DMS114 treated with DMSO at 0.1 percent for 48 hours (cell line): ENCODE data around the gene HDAC2.
"Not testable (repeated sequence)": the region's sequence is repeated elsewhere in the genome, so short reads cannot be mapped to it uniquely, and the experiment has no call there.

Source experiments
- DNase-seq: peaks from one replicate; lab custom pipeline; 2025; ENCODE audit not compliant: unreplicated experiment; lab: John Stamatoyannopoulos, UW

Gene HDAC2

GRCh38 chr6:113976806-113977205 lies 5.9 kb upstream of the HDAC2 start:
- no peak for DNase-seq

GRCh38 chr6:113971741-113972140 lies 793 bp upstream of the HDAC2 start:
- DNase-seq: no peak

GRCh38 chr6:113969888-113970804 lies 802 bp downstream of the HDAC2 start:
- no peak for DNase-seq

- DNase-seq: no peak
These were observed 2.5 kb downstream of the HDAC2 start for GRCh38 chr6:113968472-113968871.

GRCh38 chr6:113967777-113968176 lies 3.2 kb downstream of the HDAC2 start:
- no peak for DNase-seq

GRCh38 chr6:113960795-113961194 lies 10.2 kb downstream of the HDAC2 start:
- DNase-seq: no peak

GRCh38 chr6:113959235-113959634 lies 11.7 kb downstream of the HDAC2 start:
- no peak for DNase-seq

GRCh38 chr6:113954653-113955052 lies 16.3 kb downstream of the HDAC2 start:
- no peak for DNase-seq

GRCh38 chr6:113953346-113953745 lies 17.6 kb downstream of the HDAC2 start:
- DNase-seq: no peak

- DNase-seq: no peak
These were observed 21.4 kb downstream of the HDAC2 start for GRCh38 chr6:113949499-113949898.

GRCh38 chr6:113944701-113945100 lies 26.2 kb downstream of the HDAC2 start:
- no peak for DNase-seq

- no peak for DNase-seq
These were observed 31.1 kb downstream of the HDAC2 start for GRCh38 chr6:113939825-113940224.

GRCh38 chr6:113936093-113936934 lies 34.6 kb downstream of the HDAC2 start:
- DNase-seq: peak; percentile 81

- no peak for DNase-seq
These were observed 36.8 kb downstream of the HDAC2 start for GRCh38 chr6:113934101-113934500.

- not testable (repeated sequence) for DNase-seq
These were observed 39.0 kb downstream of the HDAC2 start for GRCh38 chr6:113931907-113932306.

- DNase-seq: no peak
These were observed 40.8 kb downstream of the HDAC2 start for GRCh38 chr6:113930183-113930582.

- no peak for DNase-seq
These were observed 43.9 kb downstream of the HDAC2 start for GRCh38 chr6:113927001-113927400.

- no peak for DNase-seq
These were observed 45.6 kb downstream of the HDAC2 start for GRCh38 chr6:113925378-113925777.

- DNase-seq: no peak
These were observed 46.6 kb downstream of the HDAC2 start for GRCh38 chr6:113924312-113924723.

- no peak for DNase-seq
These were observed 47.4 kb downstream of the HDAC2 start for GRCh38 chr6:113923526-113923925.

- DNase-seq: no peak
These were observed 49.5 kb downstream of the HDAC2 start for GRCh38 chr6:113921299-113921904.
